Tibial nerve (tissue), 3 donors: ENCODE results near the gene USP7.

ENCODE experiments used
- CTCF ChIP-seq, 5 experiments: fragments of 200-600 bp in 3 of 5; fragments of 450-650 bp in 2 of 5; sonication (generic) in 3 of 5; IDR thresholded peaks; one replicate each; pipeline ENCODE4 v1.5.1; 2016 to 2019; ENCODE audit warnings: antibody characterized with exemption in 5 of 5, mild to moderate bottlenecking in 3 of 5, moderate library complexity in 2 of 5
- POLR2A ChIP-seq, 2 donors: fragments of 450-650 bp; IDR thresholded peaks; one replicate each; pipeline ENCODE4 v1.6.1; 2017; ENCODE audit warnings: antibody characterized with exemption in 2 of 2, mild to moderate bottlenecking in 2 of 2, moderate library complexity in 2 of 2

DNA sequence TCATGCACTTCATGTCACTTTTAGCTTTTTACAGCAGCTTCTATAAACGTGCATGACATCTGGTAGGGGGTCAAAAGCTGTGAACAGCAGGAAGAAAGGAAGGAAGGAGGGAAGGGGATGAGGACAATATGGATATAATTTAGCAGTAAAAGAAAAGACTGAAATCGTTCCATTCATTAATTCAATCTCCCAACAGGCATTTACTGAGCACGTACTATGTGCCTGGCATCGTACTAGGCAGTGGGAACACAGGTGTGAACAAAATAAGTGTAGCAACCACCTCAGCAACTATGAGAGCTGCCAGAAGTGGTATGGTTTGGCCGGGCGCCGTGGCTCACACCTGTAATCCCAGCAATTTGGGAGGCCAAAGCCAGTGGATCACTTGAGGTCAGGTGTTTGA, 19.1 kb upstream of the USP7 start:
- TF ChIP-seq CTCF (IDR thresholded peaks at IDR 0.05) (no peak), POLR2A (IDR thresholded peaks at IDR 0.05) (no peak)
